ENCODE data around the gene PDAP1. TPM values are rescaled to one million over a fixed set of nuclear protein-coding genes. Genes with fewer than 3 reads are reported as not detected.

The PDAP1 gene
- total and polyA plus RNA-seq, 2 donors from 2014 or later: 84.7 to 119 TPM

GRCh38 chr7:99422625-99423024, 14.2 kb upstream of the PDAP1 start:
- Histone ChIP-seq H3K27me3 (ENCODE audit: control insufficient read depth, insufficient read depth, low read length) (no peaks in the 10 kb centered on the region), H3K9me3 (ENCODE audit: control insufficient read depth in 2 of 3, insufficient read depth in 1 of 3, low read length in 3 of 3) (no peaks in the 10 kb centered on the region), H3K36me3 (ENCODE audit: control insufficient read depth in 2 of 3, insufficient read depth in 3 of 3, low read length in 3 of 3) (peaks cover 2 to 33% (median 24%) of the 10 kb centered on the region in 3 donors), H3K9ac (ENCODE audit: low read length in 3 of 3) (no peak overlapping the region), H3K27ac (ENCODE audit: low read depth in 2 of 2, low read length in 2 of 2) (no peak overlapping the region), H3K4me3 (ENCODE audit: low read length in 3 of 3) (no peak overlapping the region), H3K4me1 (ENCODE audit: control insufficient read depth in 2 of 3, insufficient read depth in 2 of 3, low read depth in 1 of 3, low read length in 3 of 3) (no peaks in the 10 kb centered on the region)
- intact Hi-C loops (cut with DNase I): no loop called here
- DNase-seq: no peak
- TF ChIP-seq CTCF (IDR thresholded peaks at IDR 0.05; ENCODE audit: borderline replicate concordance, extremely low read depth, insufficient read depth): no peak
- FAIRE-seq: no peak

- no peak overlapping the region for H3K9ac ChIP-seq (ENCODE audit: low read length in 3 of 3)
- no peak for DNase-seq
- intact Hi-C loops (cut with DNase I): no loop called here
These were observed 13.8 kb upstream of the PDAP1 start for GRCh38 chr7:99422186-99422585.

GRCh38 chr7:99420986-99421385, 12.6 kb upstream of the PDAP1 start:
- no peak for TF ChIP-seq CTCF (IDR thresholded peaks at IDR 0.05; ENCODE audit: borderline replicate concordance, extremely low read depth, insufficient read depth)
- H3K4me3 ChIP-seq (ENCODE audit: low read length in 3 of 3): no peak overlapping the region
- intact Hi-C loops (cut with DNase I): no loop called here
- no peaks in the 10 kb centered on the region for H3K9me3 ChIP-seq (ENCODE audit: control insufficient read depth in 2 of 3, insufficient read depth in 1 of 3, low read length in 3 of 3)
- FAIRE-seq (no peak), DNase-seq (no peak)
- H3K4me1 ChIP-seq (ENCODE audit: control insufficient read depth in 2 of 3, insufficient read depth in 2 of 3, low read depth in 1 of 3, low read length in 3 of 3): no peaks in the 10 kb centered on the region
- no peak overlapping the region for H3K9ac ChIP-seq (ENCODE audit: low read length in 3 of 3)
- no peaks in the 10 kb centered on the region for H3K27me3 ChIP-seq (ENCODE audit: control insufficient read depth, insufficient read depth, low read length)
- no peak overlapping the region for H3K27ac ChIP-seq (ENCODE audit: low read depth in 2 of 2, low read length in 2 of 2)
- peaks cover 3 to 45% (median 28%) of the 10 kb centered on the region in 3 donors for H3K36me3 ChIP-seq (ENCODE audit: control insufficient read depth in 2 of 3, insufficient read depth in 3 of 3, low read length in 3 of 3)

More at GRCh38 chr7:99422186-99422585, 13.8 kb upstream of the PDAP1 start:
- H3K4me3 ChIP-seq (ENCODE audit: low read length in 3 of 3): no peak overlapping the region
- H3K27me3 ChIP-seq (ENCODE audit: control insufficient read depth, insufficient read depth, low read length): no peaks in the 10 kb centered on the region
- H3K27ac ChIP-seq (ENCODE audit: low read depth in 2 of 2, low read length in 2 of 2): no peak overlapping the region
- H3K9me3 ChIP-seq (ENCODE audit: control insufficient read depth in 2 of 3, insufficient read depth in 1 of 3, low read length in 3 of 3): no peaks in the 10 kb centered on the region
- FAIRE-seq: no peak
- no peaks in the 10 kb centered on the region for H3K4me1 ChIP-seq (ENCODE audit: control insufficient read depth in 2 of 3, insufficient read depth in 2 of 3, low read depth in 1 of 3, low read length in 3 of 3)
- H3K36me3 ChIP-seq (ENCODE audit: control insufficient read depth in 2 of 3, insufficient read depth in 3 of 3, low read length in 3 of 3): peaks cover 3 to 38% (median 28%) of the 10 kb centered on the region in 3 donors
- TF ChIP-seq CTCF (IDR thresholded peaks at IDR 0.05; ENCODE audit: borderline replicate concordance, extremely low read depth, insufficient read depth): no peak

- DNase-seq: no peak
- TF ChIP-seq CTCF (IDR thresholded peaks at IDR 0.05; ENCODE audit: borderline replicate concordance, extremely low read depth, insufficient read depth): no peak
- H3K4me3 ChIP-seq (ENCODE audit: low read length in 3 of 3): no peak overlapping the region
- no peak overlapping the region for H3K27ac ChIP-seq (ENCODE audit: low read depth in 2 of 2, low read length in 2 of 2)
- H3K9me3 ChIP-seq (ENCODE audit: control insufficient read depth in 2 of 3, insufficient read depth in 1 of 3, low read length in 3 of 3): no peaks in the 10 kb centered on the region
- no peaks in the 10 kb centered on the region for H3K4me1 ChIP-seq (ENCODE audit: control insufficient read depth in 2 of 3, insufficient read depth in 2 of 3, low read depth in 1 of 3, low read length in 3 of 3)
- H3K36me3 ChIP-seq (ENCODE audit: control insufficient read depth in 2 of 3, insufficient read depth in 3 of 3, low read length in 3 of 3): peaks cover 3 to 46% (median 28%) of the 10 kb centered on the region in 3 donors
- H3K27me3 ChIP-seq (ENCODE audit: control insufficient read depth, insufficient read depth, low read length): no peaks in the 10 kb centered on the region
- H3K9ac ChIP-seq (ENCODE audit: low read length in 3 of 3): no peak overlapping the region
- intact Hi-C loops (cut with DNase I): no loop called here
- no peak for FAIRE-seq
These were observed 11.8 kb upstream of the PDAP1 start for GRCh38 chr7:99420213-99420612.

Data from kidney (tissue), 14 donors.